SK-N-SH (cell line): ENCODE measurements around the gene BABAM2. TPM values are rescaled to one million over a fixed set of nuclear protein-coding genes. Genes with fewer than 3 reads are reported as not detected.

Experiments
- CTCF ChIA-PET: fragments of 300-600, 350-600 bp; formaldehyde crosslinking; extraction: SDS; loops from one replicate; lab custom pipeline; 2021; lab: Yijun Ruan, JAX
- POLR2A ChIA-PET: fragments of 350-600 bp; sonication (Branson Sonifier 250); formaldehyde crosslinking; extraction: SDS; loops from one replicate; lab custom pipeline; 2020; ENCODE audit warnings: antibody characterized with exemption, inconsistent platforms; lab: Yijun Ruan, JAX
- DNase-seq: peaks from one replicate; pipeline ENCODE4 v3.0.0; 2012
- H2AFZ ChIP-seq: fragments of 200-600 bp; sonication (generic); 2 replicates; pipeline ENCODE4 v1.8.1; 2016; ENCODE audit warnings: antibody characterized with exemption, mild to moderate bottlenecking, low read depth
- H3F3A ChIP-seq: fragments of 200-600 bp; sonication (generic); replicated peaks from 2 replicates; pipeline ENCODE3; 2016; ENCODE audit warnings: antibody characterized with exemption, mild to moderate bottlenecking; ENCODE audit not compliant: insufficient read depth
- H3K27ac ChIP-seq, 2 experiments: fragments of 200-500 bp in 1 of 2; fragments of 200-600 bp in 1 of 2; sonication (Bioruptor generic) in 1 of 2; sonication (generic), shearing (Covaris generic) in 1 of 2; 2 replicates each; pipeline versions ENCODE4 v1.5.1 to v1.6.1; 2014 to 2016; ENCODE audit warnings: low read depth in 2 of 2, inconsistent platforms in 1 of 2, low read length in 1 of 2, mild to moderate bottlenecking in 1 of 2, mixed read lengths in 1 of 2
- H3K27me3 ChIP-seq: fragments of 200-600 bp; sonication (generic), shearing (Covaris generic); 2 replicates; pipeline ENCODE4 v1.6.1; 2016; ENCODE audit warnings: mixed run types; ENCODE audit not compliant: insufficient read depth
- H3K36me3 ChIP-seq, 2 experiments: fragments of 200-500 bp in 1 of 2; fragments of 200-600 bp in 1 of 2; sonication (Bioruptor generic) in 1 of 2; sonication (generic) in 1 of 2; replicated peaks in 1 of 2; 2 replicates each; pipeline versions ENCODE3 to v1.5.1; 2014 to 2016; ENCODE audit warnings: low read length in 1 of 2, mild to moderate bottlenecking in 1 of 2; ENCODE audit not compliant: insufficient read depth in 2 of 2, control insufficient read depth in 1 of 2
- H3K4me1 ChIP-seq, 2 experiments: fragments of 200-500 bp in 1 of 2; fragments of 200-600 bp in 1 of 2; sonication (Bioruptor generic) in 1 of 2; sonication (generic), shearing (Covaris generic) in 1 of 2; 2 replicates each; pipeline versions ENCODE4 v1.5.1 to v1.6.1; 2014 to 2016; ENCODE audit warnings: low read depth in 1 of 2, low read length in 1 of 2, mixed run types in 1 of 2; ENCODE audit not compliant: insufficient read depth in 2 of 2, control insufficient read depth in 1 of 2
- H3K4me2 ChIP-seq: fragments of 200-600 bp; sonication (generic), shearing (Covaris generic); 2 replicates; pipeline ENCODE4 v1.6.1; 2017; ENCODE audit warnings: mixed run types
- H3K4me3 ChIP-seq, 2 experiments: fragments of 200-500 bp in 1 of 2; fragments of 200-600 bp in 1 of 2; sonication (Bioruptor generic) in 1 of 2; sonication (generic), shearing (Covaris generic) in 1 of 2; 2 replicates each; pipeline versions ENCODE4 v1.5.1 to v1.8.1; 2014 to 2016; ENCODE audit warnings: low read depth in 2 of 2, inconsistent platforms in 1 of 2, low read length in 1 of 2, mild to moderate bottlenecking in 1 of 2, mixed read lengths in 1 of 2, moderate library complexity in 1 of 2
- H3K79me2 ChIP-seq: fragments of 200-600 bp; sonication (generic); 2 replicates; pipeline ENCODE4 v1.8.1; 2017; ENCODE audit warnings: mild to moderate bottlenecking; ENCODE audit not compliant: insufficient read depth
- H3K9ac ChIP-seq: fragments of 200-600 bp; sonication (generic); 2 replicates; pipeline ENCODE4 v1.6.1; 2017; ENCODE audit warnings: mixed run types
- H3K9me2 ChIP-seq: fragments of 200-600 bp; sonication (generic); 2 replicates; pipeline ENCODE4 v1.6.1; 2017; ENCODE audit warnings: mixed run types
- H3K9me3 ChIP-seq: fragments of 200-600 bp; sonication (generic); 2 replicates; pipeline ENCODE4 v1.6.1; 2017; ENCODE audit warnings: mixed run types, mild to moderate bottlenecking, moderate library complexity
- H4K20me1 ChIP-seq: fragments of 200-600 bp; sonication (generic); 2 replicates; pipeline ENCODE4 v1.6.1; 2017; ENCODE audit warnings: mild to moderate bottlenecking, mixed run types; ENCODE audit not compliant: insufficient read depth
- EZH2phosphoT487 ChIP-seq: fragments of 200-600 bp; sonication (generic); IDR thresholded peaks from 2 replicates; pipeline ENCODE4 v1.6.1; 2017; ENCODE audit warnings: low read depth, mixed run types, mild to moderate bottlenecking, antibody characterized with exemption, moderate library complexity, borderline replicate concordance
- GABPA ChIP-seq: IDR thresholded peaks from 2 replicates; pipeline ENCODE4 v1.4.0; 2012; ENCODE audit warnings: low read depth, mild to moderate bottlenecking
- MEF2A ChIP-seq: IDR thresholded peaks from 2 replicates; pipeline ENCODE4 v1.4.0; 2012; ENCODE audit warnings: low read depth, borderline replicate concordance
- NFIC ChIP-seq: IDR thresholded peaks from 2 replicates; pipeline ENCODE4 v1.4.0; 2012; ENCODE audit warnings: borderline replicate concordance
- NRF1 ChIP-seq: IDR thresholded peaks from 2 replicates; pipeline ENCODE4 v1.6.1; 2012; ENCODE audit warnings: low read depth, mild to moderate bottlenecking, low read length
- RCOR1 ChIP-seq: fragments of 150-350 bp; IDR thresholded peaks from 2 replicates; pipeline ENCODE4 v1.6.1; 2017; ENCODE audit warnings: antibody characterized with exemption, low read length
- RFX5 ChIP-seq: IDR thresholded peaks from 2 replicates; pipeline ENCODE4 v1.6.1; 2012; ENCODE audit warnings: mild to moderate bottlenecking, improper control_type of control experiment, low read length
- TCF12 ChIP-seq: IDR thresholded peaks from 2 replicates; pipeline ENCODE4 v1.4.0; 2012
- USF2 ChIP-seq: fragments of 150-350 bp; IDR thresholded peaks from 2 replicates; pipeline ENCODE4 v1.6.1; 2017; ENCODE audit warnings: antibody characterized with exemption, low read length, low read depth, borderline replicate concordance
- WGBS: methylation state at CpG from one replicate; pipeline ENCODE4 v1.1.6; 2017; ENCODE audit warnings: low lambda C conversion rate; 5-methylcytosine and 5-hydroxymethylcytosine counted together
- polyA plus RNA-seq, 3 experiments: library from polyadenylated mRNA; depleted of rRNA; stranded (reverse); fragments of >200 nt; gene quantifications; 2 replicates each; pipeline ENCODE4 v1.2.3, GENCODE V29; 2012
- TF ChIP-seq, protein P1 (sequence below): fragments of 150-350 bp; IDR thresholded peaks from 2 replicates; pipeline ENCODE4 v1.6.1; 2016; ENCODE audit warnings: mild to moderate bottlenecking, low read depth, low read length

Gene BABAM2
- polyA plus RNA-seq, 1 of the 3 experiments (the other 2 are of a cell fraction): 34.0 TPM

GRCh38 chr2:28291811-28292440, 401.4 kb downstream of the BABAM2 start:
- peaks cover 19% of the 10 kb centered on the region for H3F3A ChIP-seq
- ChIA-PET CTCF (interaction anchor here (1.0 kb wide), 1 partner anchor 17 kb away, joined by 3 read pairs; no protein-coding TSS in a partner anchor), POLR2A (interaction anchor here (0.9 kb wide), 1 partner anchor 8 kb away, joined by 3 read pairs; no protein-coding TSS in a partner anchor)
- no peaks in the 10 kb centered on the region for H3K9me3 ChIP-seq
- peak overlapping the region in 1 of 2 experiments; percentile 7; a peak in 1 of 4 replicates for H3K27ac ChIP-seq
- peaks cover 0 to 16% of the 10 kb centered on the region in 2 experiments; a peak in 2 of 4 replicates for H3K4me1 ChIP-seq
- H3K9me2 ChIP-seq: no peaks in the 10 kb centered on the region
- no peak overlapping the region for H2AFZ ChIP-seq
- no peaks in the 10 kb centered on the region for H4K20me1 ChIP-seq
- H3K27me3 ChIP-seq: no peaks in the 10 kb centered on the region
- H3K79me2 ChIP-seq: no peaks in the 10 kb centered on the region
- no peaks in the 10 kb centered on the region for H3K36me3 ChIP-seq
- TF ChIP-seq, protein P1, sequence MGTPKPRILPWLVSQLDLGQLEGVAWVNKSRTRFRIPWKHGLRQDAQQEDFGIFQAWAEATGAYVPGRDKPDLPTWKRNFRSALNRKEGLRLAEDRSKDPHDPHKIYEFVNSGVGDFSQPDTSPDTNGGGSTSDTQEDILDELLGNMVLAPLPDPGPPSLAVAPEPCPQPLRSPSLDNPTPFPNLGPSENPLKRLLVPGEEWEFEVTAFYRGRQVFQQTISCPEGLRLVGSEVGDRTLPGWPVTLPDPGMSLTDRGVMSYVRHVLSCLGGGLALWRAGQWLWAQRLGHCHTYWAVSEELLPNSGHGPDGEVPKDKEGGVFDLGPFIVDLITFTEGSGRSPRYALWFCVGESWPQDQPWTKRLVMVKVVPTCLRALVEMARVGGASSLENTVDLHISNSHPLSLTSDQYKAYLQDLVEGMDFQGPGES: no peak
- TF ChIP-seq RCOR1: no peak
- TF ChIP-seq MEF2A: no peak
- TF ChIP-seq TCF12: no peak
- peak; percentile 8; the same call in 1 of the 2 replicates for TF ChIP-seq NFIC
- 77% methylated on average over 9 of the region's 9 CpGs for WGBS
- no peak for DNase-seq
- no peak overlapping the region for H3K4me2 ChIP-seq
- H3K9ac ChIP-seq: no peak overlapping the region
- H3K4me3 ChIP-seq: no peak overlapping the region

DNA sequence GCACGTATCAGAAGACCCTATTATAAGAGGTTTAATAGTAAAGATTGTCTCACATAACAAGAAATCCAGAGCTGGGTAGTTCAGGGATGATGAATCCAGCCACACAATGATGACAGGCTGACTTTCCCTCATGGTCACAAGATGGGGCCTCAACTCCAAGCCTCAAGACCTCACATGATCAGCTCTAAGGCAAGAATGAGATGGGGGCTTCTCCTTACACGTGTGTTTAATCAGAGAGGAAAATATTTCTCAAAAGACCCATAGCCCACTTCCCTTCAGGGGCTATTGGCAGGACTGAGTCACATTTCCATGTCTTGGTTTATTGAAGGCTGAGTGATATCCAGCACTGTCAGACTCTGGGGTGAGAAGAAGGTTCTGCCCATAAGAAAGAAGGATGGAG, 402.0 kb downstream of the BABAM2 start:
- ChIA-PET POLR2A (interaction anchor here (0.9 kb wide), 1 partner anchor 9 kb away, joined by 3 read pairs; no protein-coding TSS in a partner anchor), CTCF (no interaction called here)
- Histone ChIP-seq H3K9ac (no peak overlapping the region), H3K27ac (peak overlapping the region in 1 of 2 experiments; percentile 7; a peak in 1 of 4 replicates), H3K36me3 (no peaks in the 10 kb centered on the region), H3K27me3 (no peaks in the 10 kb centered on the region), H3K9me3 (no peaks in the 10 kb centered on the region), H3K4me2 (no peak overlapping the region), H3K4me1 (peaks cover 0 to 16% of the 10 kb centered on the region in 2 experiments; a peak in 2 of 4 replicates), H3K4me3 (no peak overlapping the region), H3F3A (peaks cover 22% of the 10 kb centered on the region), H4K20me1 (no peaks in the 10 kb centered on the region), H3K79me2 (no peaks in the 10 kb centered on the region), H3K9me2 (no peaks in the 10 kb centered on the region), H2AFZ (no peak overlapping the region)
- TF ChIP-seq RFX5 (no peak), NRF1 (no peak), USF2 (no peak)
- no peak for DNase-seq
- 82% methylated on average over 2 of the region's 2 CpGs for WGBS

DNA sequence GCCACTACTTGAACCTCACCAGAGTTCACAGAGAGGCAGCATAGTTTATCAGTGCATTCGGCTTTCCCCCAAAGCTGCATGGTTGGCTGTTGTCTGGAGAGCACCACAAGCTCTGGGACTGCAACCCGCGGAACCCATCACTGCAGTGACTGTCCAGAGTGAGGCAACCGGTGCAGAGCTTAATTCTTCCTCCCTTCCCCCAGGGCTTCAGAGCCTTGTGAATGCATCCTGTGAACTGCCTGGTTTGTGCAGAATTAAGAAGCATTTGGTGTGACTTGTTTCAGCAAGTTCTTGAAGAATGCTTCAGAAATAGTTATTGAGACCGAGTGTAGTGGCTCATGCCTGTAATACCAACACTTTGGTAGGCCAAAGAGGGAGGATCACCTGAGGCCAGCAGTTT, 402.9 kb downstream of the BABAM2 start:
- ChIA-PET CTCF (no interaction called here), POLR2A (interaction anchor here (0.6 kb wide), 1 partner anchor 9 kb away, joined by 3 read pairs; no protein-coding TSS in a partner anchor)
- Histone ChIP-seq H3K4me3 (no peak overlapping the region), H4K20me1 (no peaks in the 10 kb centered on the region), H3K9me2 (no peaks in the 10 kb centered on the region), H3F3A (peaks cover 23% of the 10 kb centered on the region), H3K4me2 (no peak overlapping the region), H3K4me1 (peaks cover 0 to 16% of the 10 kb centered on the region in 2 experiments; a peak in 1 of 4 replicates), H3K9ac (no peak overlapping the region), H3K79me2 (no peaks in the 10 kb centered on the region), H3K27me3 (no peaks in the 10 kb centered on the region), H3K27ac (no peak overlapping the region), H3K36me3 (no peaks in the 10 kb centered on the region), H2AFZ (no peak overlapping the region), H3K9me3 (no peaks in the 10 kb centered on the region)
- TF ChIP-seq NRF1: no peak
- TF ChIP-seq EZH2phosphoT487: no peak
- no peak for TF ChIP-seq GABPA
- WGBS: 79% methylated on average over 5 of the region's 5 CpGs
- no peak for DNase-seq
